ENCODE data around the gene WFDC8. TPM values are rescaled to one million over a fixed set of nuclear protein-coding genes. Genes with fewer than 3 reads are reported as not detected.

Gene WFDC8
- total RNA-seq, 2 donors from 2014 or later: not detected

DNA sequence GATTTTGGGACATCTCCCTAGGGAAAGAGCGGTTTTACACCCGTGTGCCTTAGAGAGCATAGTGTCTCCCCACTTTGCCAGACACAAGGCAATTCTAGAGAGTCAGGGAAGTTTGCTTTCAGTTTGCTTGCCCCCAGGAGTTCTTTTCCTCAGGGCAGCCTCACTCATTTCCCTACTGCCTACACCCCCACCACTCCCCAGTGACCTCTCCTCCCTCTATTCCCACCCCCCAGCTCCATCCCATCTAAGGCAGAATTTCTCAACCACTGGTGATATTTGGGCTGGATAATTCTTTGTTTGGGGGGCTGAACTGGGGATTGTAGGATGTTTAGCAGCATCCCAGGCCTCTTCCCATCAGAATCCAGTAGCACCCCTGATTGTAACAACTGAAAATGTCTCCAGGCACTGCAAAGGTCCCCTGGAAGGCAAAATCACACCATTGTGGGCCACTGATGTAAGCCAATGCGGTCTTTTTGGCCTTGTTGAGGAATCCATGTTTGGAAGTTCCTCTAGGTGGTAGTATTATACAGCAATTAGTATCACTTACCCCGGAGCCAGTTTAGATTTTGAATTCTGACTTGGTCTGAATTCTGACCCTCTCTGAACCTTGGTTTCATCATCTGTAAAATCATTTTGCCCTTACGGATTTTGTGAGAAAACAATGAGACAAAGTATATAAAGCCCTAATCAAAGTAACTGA is 33.2 kb downstream of the WFDC8 start:
- Histone ChIP-seq H3K4me3 (no peak overlapping the region), H3K4me1 (no peaks in the 10 kb centered on the region), H3K36me3 (replicated peaks in 1 of 2; ENCODE audit: insufficient read depth in 1 of 2, low read depth in 2 of 2) (no peaks in the 10 kb centered on the region), H3K9me3 (no peaks in the 10 kb centered on the region), H3K27me3 (no peaks in the 10 kb centered on the region), H3K27ac (no peak overlapping the region)
- DNase-seq (no peak), ATAC-seq (peak; percentile 35)
- WGBS, 2 donors: 6 to 9% methylated on average over 5 of the region's 5 CpGs
- intact Hi-C loops (cut with DNase I): no loop called here
- TF ChIP-seq, protein P1, sequence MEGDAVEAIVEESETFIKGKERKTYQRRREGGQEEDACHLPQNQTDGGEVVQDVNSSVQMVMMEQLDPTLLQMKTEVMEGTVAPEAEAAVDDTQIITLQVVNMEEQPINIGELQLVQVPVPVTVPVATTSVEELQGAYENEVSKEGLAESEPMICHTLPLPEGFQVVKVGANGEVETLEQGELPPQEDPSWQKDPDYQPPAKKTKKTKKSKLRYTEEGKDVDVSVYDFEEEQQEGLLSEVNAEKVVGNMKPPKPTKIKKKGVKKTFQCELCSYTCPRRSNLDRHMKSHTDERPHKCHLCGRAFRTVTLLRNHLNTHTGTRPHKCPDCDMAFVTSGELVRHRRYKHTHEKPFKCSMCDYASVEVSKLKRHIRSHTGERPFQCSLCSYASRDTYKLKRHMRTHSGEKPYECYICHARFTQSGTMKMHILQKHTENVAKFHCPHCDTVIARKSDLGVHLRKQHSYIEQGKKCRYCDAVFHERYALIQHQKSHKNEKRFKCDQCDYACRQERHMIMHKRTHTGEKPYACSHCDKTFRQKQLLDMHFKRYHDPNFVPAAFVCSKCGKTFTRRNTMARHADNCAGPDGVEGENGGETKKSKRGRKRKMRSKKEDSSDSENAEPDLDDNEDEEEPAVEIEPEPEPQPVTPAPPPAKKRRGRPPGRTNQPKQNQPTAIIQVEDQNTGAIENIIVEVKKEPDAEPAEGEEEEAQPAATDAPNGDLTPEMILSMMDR (IDR thresholded peaks at IDR 0.05): peak in 6 of 7 experiments; percentile 15 to 54 (median 34)
- no peak for TF ChIP-seq POLR2A (IDR thresholded peaks at IDR 0.05)

- no peaks in the 10 kb centered on the region for H3K9me3 ChIP-seq
- no peaks in the 10 kb centered on the region for H3K27me3 ChIP-seq
- H3K36me3 ChIP-seq (replicated peaks in 1 of 2; ENCODE audit: insufficient read depth in 1 of 2, low read depth in 2 of 2): no peaks in the 10 kb centered on the region
- intact Hi-C loops (cut with DNase I): no loop called here
- DNase-seq (no peak), ATAC-seq (no peak)
- TF ChIP-seq, protein P1 (IDR thresholded peaks at IDR 0.05): no peak
- no peak for TF ChIP-seq POLR2A (IDR thresholded peaks at IDR 0.05)
- H3K4me1 ChIP-seq: no peaks in the 10 kb centered on the region
- no peak overlapping the region for H3K4me3 ChIP-seq
- H3K27ac ChIP-seq: no peak overlapping the region
- WGBS, 2 donors: 60 to 62% methylated on average over 3 of the region's 3 CpGs
Observed at GRCh38 chr20:45545351-45545750, 33.7 kb downstream of the WFDC8 start.

DNA sequence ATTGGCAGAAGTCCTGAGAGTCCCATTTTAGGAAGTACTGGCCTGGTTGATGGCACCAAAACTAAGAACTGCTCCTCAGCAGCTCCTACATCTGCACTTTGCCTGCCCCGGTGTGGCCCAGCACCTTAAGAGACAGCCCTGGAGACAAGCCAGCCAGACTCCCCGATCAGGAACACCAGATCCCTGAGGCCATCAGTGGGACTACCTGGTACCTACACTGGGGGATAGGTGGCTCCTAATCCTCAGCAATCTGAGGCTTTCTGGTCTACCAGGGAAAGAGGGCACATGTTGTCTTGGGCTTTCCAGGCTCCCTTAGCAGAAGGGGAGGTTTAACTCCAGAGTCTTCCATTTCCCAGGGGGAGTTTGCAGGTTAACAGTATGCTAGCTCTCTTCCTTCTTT is 39.7 kb downstream of the WFDC8 start, which contains the start of gene WFDC6:
Gene WFDC6 (minus strand): TSS at position 101 of the 400 bp plus-strand sequence. CDS start 75 bp downstream, at position 26.
- no peaks in the 10 kb centered on the region for H3K27me3 ChIP-seq
- WGBS, 2 donors: 50 to 74% methylated on average over 1 to 2 of the region's 2 CpGs
- H3K4me3 ChIP-seq: no peak within 1 kb of the TSS
- DNase-seq (no peak), ATAC-seq (no peak)
- no peaks in the 10 kb centered on the region for H3K9me3 ChIP-seq
- TF ChIP-seq, protein P1 (IDR thresholded peaks at IDR 0.05): no peak
- TF ChIP-seq POLR2A (IDR thresholded peaks at IDR 0.05): no peak
- intact Hi-C loops (cut with DNase I): no loop called here
- no peak within 1 kb of the TSS for H3K27ac ChIP-seq
- no peaks in the 10 kb centered on the region for H3K36me3 ChIP-seq (replicated peaks in 1 of 2; ENCODE audit: insufficient read depth in 1 of 2, low read depth in 2 of 2)
- no peaks in the 10 kb centered on the region for H3K4me1 ChIP-seq

DNA sequence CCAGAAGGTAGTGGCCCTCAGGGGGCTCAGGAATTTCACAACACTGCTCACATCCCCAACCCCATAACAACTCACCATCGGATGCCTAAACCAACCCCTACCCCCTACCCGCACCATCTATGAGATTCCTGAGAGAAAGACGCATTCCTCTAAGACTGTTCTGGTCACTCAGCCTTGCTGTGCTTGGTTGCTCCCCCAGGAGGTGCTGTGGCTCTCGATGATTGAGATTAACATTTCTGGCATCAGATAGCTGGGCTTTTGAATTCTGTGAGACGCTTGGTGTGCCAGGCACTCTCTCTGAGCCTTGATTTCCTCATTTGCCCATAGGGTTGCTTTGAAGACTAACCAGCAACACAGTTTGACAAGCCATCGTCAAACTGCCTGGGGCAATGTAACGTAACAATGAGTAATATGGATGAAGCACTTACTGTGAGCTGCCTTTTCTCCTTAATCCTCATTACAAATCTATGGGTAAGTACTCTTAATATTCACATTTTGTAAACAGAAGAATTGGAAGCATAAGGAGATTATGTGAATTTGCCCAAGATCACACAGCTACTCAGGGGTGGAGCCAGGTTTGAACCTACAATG is 40.8 kb downstream of the WFDC8 start:
- no peak for ATAC-seq
- intact Hi-C loops (cut with DNase I): no loop called here
- TF ChIP-seq, protein P1 (IDR thresholded peaks at IDR 0.05): no peak
- no peak for TF ChIP-seq POLR2A (IDR thresholded peaks at IDR 0.05)
- H3K27me3 ChIP-seq: no peaks in the 10 kb centered on the region
- no peak overlapping the region for H3K4me3 ChIP-seq
- WGBS, 2 donors: 44 to 53% methylated on average over 7 of the region's 7 CpGs
- no peak overlapping the region for H3K27ac ChIP-seq
- H3K9me3 ChIP-seq: no peaks in the 10 kb centered on the region
- H3K36me3 ChIP-seq (replicated peaks in 1 of 2; ENCODE audit: insufficient read depth in 1 of 2, low read depth in 2 of 2): no peaks in the 10 kb centered on the region
- DNase-seq: no peak
- no peaks in the 10 kb centered on the region for H3K4me1 ChIP-seq
